Brain microvascular endothelial cell (primary cell): ENCODE results near the gene DPP9.
A peak's percentile ranks its signal among the peaks of the same experiment; 100 is the strongest.

Source experiments
- DNase-seq: peaks from one replicate; pipeline ENCODE4 v3.0.0-alpha.2; 2020
- H3K27ac ChIP-seq: fragments of 250-450 bp; sonication (Bioruptor Pico); 2 replicates; pipeline ENCODE4 v1.5.1; 2020; ENCODE audit warnings: mild to moderate bottlenecking, moderate library complexity
- H3K27me3 ChIP-seq: fragments of 250-450 bp; sonication (Bioruptor Pico); replicated peaks from 2 replicates; pipeline ENCODE4 v1.5.1; 2020; ENCODE audit warnings: mild to moderate bottlenecking
- H3K36me3 ChIP-seq: fragments of 250-450 bp; sonication (Bioruptor Pico); replicated peaks from 2 replicates; pipeline ENCODE4 v1.5.1; 2020; ENCODE audit warnings: mild to moderate bottlenecking
- H3K4me3 ChIP-seq: 2 replicates; pipeline ENCODE4 v1.5.1; 2011; ENCODE audit warnings: low read depth, mild to moderate bottlenecking, control low read depth, low read length, moderate library complexity
- CTCF ChIP-seq: IDR thresholded peaks from 2 replicates; pipeline ENCODE4 v1.5.1; 2011; ENCODE audit warnings: low read depth, mild to moderate bottlenecking, moderate library complexity, low read length, control low read depth, inconsistent platforms; ENCODE audit errors: missing control alignments
- in situ Hi-C: cut with HindIII; loops from 2 replicates; pipeline ENCODE4 v1.10.0; 2017; ENCODE audit warnings: low sequenced_read_pairs, low pct_ligation_motif_present

DPP9 gene

GRCh38 chr19:4691373-4691772, 32.3 kb downstream of the DPP9 start:
- in situ Hi-C loops: no loop called here
- Histone ChIP-seq H3K27me3 (no peaks in the 10 kb centered on the region), H3K36me3 (peaks cover 88% of the 10 kb centered on the region), H3K27ac (no peak overlapping the region), H3K4me3 (no peak overlapping the region)
- TF ChIP-seq CTCF: no peak
- DNase-seq: no peak

- peak; percentile 16 for TF ChIP-seq CTCF
- Histone ChIP-seq H3K27me3 (no peaks in the 10 kb centered on the region), H3K36me3 (peaks cover 86% of the 10 kb centered on the region), H3K4me3 (no peak overlapping the region), H3K27ac (no peak overlapping the region)
- in situ Hi-C loops: no loop called here
- no peak for DNase-seq
Observed at GRCh38 chr19:4690361-4690760, 33.3 kb downstream of the DPP9 start.

- no peak for TF ChIP-seq CTCF
- in situ Hi-C loops: no loop called here
- peaks cover 86% of the 10 kb centered on the region for H3K36me3 ChIP-seq
- H3K27me3 ChIP-seq: no peaks in the 10 kb centered on the region
- no peak overlapping the region for H3K27ac ChIP-seq
- H3K4me3 ChIP-seq: no peak overlapping the region
- DNase-seq: no peak
Observed at GRCh38 chr19:4689403-4689802, 34.2 kb downstream of the DPP9 start.

GRCh38 chr19:4688587-4688986, 35.1 kb downstream of the DPP9 start:
- H3K27me3 ChIP-seq: no peaks in the 10 kb centered on the region
- no peak overlapping the region for H3K4me3 ChIP-seq
- TF ChIP-seq CTCF: no peak
- peaks cover 86% of the 10 kb centered on the region for H3K36me3 ChIP-seq
- no peak overlapping the region for H3K27ac ChIP-seq
- no peak for DNase-seq
- in situ Hi-C loops: no loop called here

GRCh38 chr19:4687396-4687795, 36.2 kb downstream of the DPP9 start:
- no peak for DNase-seq
- TF ChIP-seq CTCF: no peak
- in situ Hi-C loops: no loop called here
- Histone ChIP-seq H3K27ac (no peak overlapping the region), H3K27me3 (no peaks in the 10 kb centered on the region), H3K36me3 (peaks cover 86% of the 10 kb centered on the region), H3K4me3 (no peak overlapping the region)

- no peak overlapping the region for H3K27ac ChIP-seq
- DNase-seq: no peak
- no peaks in the 10 kb centered on the region for H3K27me3 ChIP-seq
- in situ Hi-C loops: no loop called here
- H3K36me3 ChIP-seq: peaks cover 84% of the 10 kb centered on the region
- no peak for TF ChIP-seq CTCF
- H3K4me3 ChIP-seq: no peak overlapping the region
Observed at GRCh38 chr19:4686700-4687099, 36.9 kb downstream of the DPP9 start.
